SKM-1 treated with dmso at 0.1 percent for 144 hours (cell line): ENCODE measurements around the gene PKNOX2.
"Not testable (repeated sequence)": the region's sequence is repeated elsewhere in the genome, so short reads cannot be mapped to it uniquely, and the experiment has no call there.

Source experiments
- DNase-seq: peaks from one replicate; lab custom pipeline; 2025; ENCODE audit not compliant: unreplicated experiment; lab: John Stamatoyannopoulos, UW

The PKNOX2 gene

GRCh38 chr11:125201525-125202141 lies 37.1 kb downstream of the PKNOX2 start:
- DNase-seq: no peak

- DNase-seq: no peak
Measured at GRCh38 chr11:125202362-125202880, 37.9 kb downstream of the PKNOX2 start.

GRCh38 chr11:125202977-125203376 lies 38.4 kb downstream of the PKNOX2 start:
- DNase-seq: no peak

GRCh38 chr11:125207866-125208425 lies 43.4 kb downstream of the PKNOX2 start:
- DNase-seq: no peak

GRCh38 chr11:125210066-125210465 lies 45.5 kb downstream of the PKNOX2 start:
- DNase-seq: no peak

- DNase-seq: no peak
Measured at GRCh38 chr11:125211191-125211947, 46.8 kb downstream of the PKNOX2 start.

- DNase-seq: no peak
Measured at GRCh38 chr11:125211948-125212340, 47.4 kb downstream of the PKNOX2 start.

- DNase-seq: no peak
Measured at GRCh38 chr11:125214601-125215565, 50.3 kb downstream of the PKNOX2 start.

GRCh38 chr11:125215976-125216375 lies 51.4 kb downstream of the PKNOX2 start:
- no peak for DNase-seq

- no peak for DNase-seq
Measured at GRCh38 chr11:125218336-125218735, 53.8 kb downstream of the PKNOX2 start.

GRCh38 chr11:125221461-125221860 lies 56.9 kb downstream of the PKNOX2 start:
- DNase-seq: no peak

- no peak for DNase-seq
Measured at GRCh38 chr11:125222494-125222893, 57.9 kb downstream of the PKNOX2 start.

- DNase-seq: not testable (repeated sequence)
Measured at GRCh38 chr11:125223161-125223560, 58.6 kb downstream of the PKNOX2 start.

- DNase-seq: no peak
Measured at GRCh38 chr11:125223901-125224361, 59.4 kb downstream of the PKNOX2 start.

GRCh38 chr11:125224391-125225021 lies 60.0 kb downstream of the PKNOX2 start:
- no peak for DNase-seq

GRCh38 chr11:125225401-125225800 lies 60.9 kb downstream of the PKNOX2 start:
- no peak for DNase-seq

GRCh38 chr11:125226031-125226430 lies 61.5 kb downstream of the PKNOX2 start:
- no peak for DNase-seq

- no peak for DNase-seq
Measured at GRCh38 chr11:125226706-125227105, 62.2 kb downstream of the PKNOX2 start.

- no peak for DNase-seq
Measured at GRCh38 chr11:125227151-125227550, 62.6 kb downstream of the PKNOX2 start.

- DNase-seq: no peak
Measured at GRCh38 chr11:125228445-125228844, 63.9 kb downstream of the PKNOX2 start.
